A673 (cell line): Measurements from ENCODE around the gene OPN3.

Experiments
- CTCF ChIP-seq: fragments of 300-800, 200-600 bp; sonication (generic); conservative IDR thresholded peaks from 2 replicates; pipeline ENCODE4 v1.5.1; 2017; ENCODE audit warnings: low read depth, mild to moderate bottlenecking, antibody characterized with exemption, low read length, moderate library complexity, mixed read lengths
- EZH2 ChIP-seq: fragments of 200-600 bp; sonication (generic); IDR thresholded peaks from 2 replicates; pipeline ENCODE4 v1.6.1; 2017; ENCODE audit warnings: borderline replicate concordance, low read depth, mild to moderate bottlenecking, mixed read lengths, antibody characterized with exemption, low read length; ENCODE audit not compliant: poor library complexity, severe bottlenecking

GRCh38 chr1:241617426-241617825 lies 22.7 kb downstream of the OPN3 start:
- TF ChIP-seq CTCF (no peak), EZH2 (no peak)
